Measurements from ENCODE around the gene AMH. TPM values are rescaled to one million over a fixed set of nuclear protein-coding genes. Genes with fewer than 3 reads are reported as not detected.
A peak's percentile ranks its signal among the peaks of the same experiment; 100 is the strongest.

Gene AMH
- total and polyA plus RNA-seq, 10 donors: 0.20 to 5.7 (median 1.0) TPM

- intact Hi-C loops (cut with DNase I; ENCODE audit: low total_unique reads): no loop called here
- peaks cover 0 to 100% (median 77%) of the 10 kb centered on the region in 6 donors for H3K36me3 ChIP-seq
- no peaks in the 10 kb centered on the region for H3K27me3 ChIP-seq (replicated peaks in 1 of 7)
- TF ChIP-seq POLR2AphosphoS5 (IDR thresholded peaks at IDR 0.05) (peak in 2 of 3 donors; percentile 59 to 63), CTCF (IDR thresholded peaks at IDR 0.05 in 8 of 11, conservative IDR thresholded peaks at IDR 0.05 in 3 of 11) (no peak)
- no peaks in the 10 kb centered on the region for H3K9me3 ChIP-seq
- H3K4me1 ChIP-seq: peaks cover 0 to 65% (median 17%) of the 10 kb centered on the region in 6 donors
- peak; percentile 88 for DNase-seq
- WGBS, 5 donors: 80 to 93% (median 88%) methylated on average over 50 to 67 of the region's 67 CpGs
- peak overlapping the region in 5 of 8 donors; percentile 20 to 70 (median 59) for H3K27ac ChIP-seq
- H3K4me3 ChIP-seq: peak overlapping the region in 1 of 8 donors; percentile 25
Measured at GRCh38 chr19:2227415-2228156, 21.5 kb upstream of the AMH start.

- H3K4me3 ChIP-seq: peak overlapping the region in 1 of 8 donors; percentile 25
- no peaks in the 10 kb centered on the region for H3K27me3 ChIP-seq (replicated peaks in 1 of 7)
Measured at GRCh38 chr19:2228157-2229030, 20.7 kb upstream of the AMH start.

GRCh38 chr19:2229103-2230032 lies 19.8 kb upstream of the AMH start:
- WGBS, 5 donors: 91 to 94% (median 92%) methylated on average over 32 to 45 of the region's 45 CpGs
- peaks cover 0 to 65% (median 17%) of the 10 kb centered on the region in 6 donors for H3K4me1 ChIP-seq
- H3K27ac ChIP-seq: peak overlapping the region in 1 of 8 donors; percentile 70
- TF ChIP-seq POLR2A (IDR thresholded peaks at IDR 0.05) (no peak), POLR2AphosphoS5 (IDR thresholded peaks at IDR 0.05) (peak in 2 of 3 donors; percentile 4 to 55), CTCF (IDR thresholded peaks at IDR 0.05 in 8 of 11, conservative IDR thresholded peaks at IDR 0.05 in 3 of 11) (no peak)
- H3K36me3 ChIP-seq: peaks cover 0 to 100% (median 81%) of the 10 kb centered on the region in 6 donors
- no peaks in the 10 kb centered on the region for H3K9me3 ChIP-seq
- H3K27me3 ChIP-seq (replicated peaks in 1 of 7): no peaks in the 10 kb centered on the region
- H3K4me3 ChIP-seq: no peak overlapping the region
- no peak for DNase-seq
- intact Hi-C loops (cut with DNase I; ENCODE audit: low total_unique reads): loop anchor here (10.0 kb wide), 1 partner anchor 65 kb away; the partner anchor contains the start of gene DOT1L

More at GRCh38 chr19:2228157-2229030, 20.7 kb upstream of the AMH start:
- intact Hi-C loops (cut with DNase I; ENCODE audit: low total_unique reads): no loop called here
- DNase-seq: no peak
- TF ChIP-seq POLR2A (IDR thresholded peaks at IDR 0.05) (no peak), CTCF (IDR thresholded peaks at IDR 0.05 in 8 of 11, conservative IDR thresholded peaks at IDR 0.05 in 3 of 11) (no peak), POLR2AphosphoS5 (IDR thresholded peaks at IDR 0.05) (peak in 1 of 3 donors; percentile 54)
- Histone ChIP-seq H3K36me3 (peaks cover 0 to 100% (median 78%) of the 10 kb centered on the region in 6 donors), H3K27ac (peak overlapping the region in 5 of 8 donors; percentile 20 to 70 (median 59)), H3K9me3 (no peaks in the 10 kb centered on the region), H3K4me1 (peaks cover 0 to 65% (median 17%) of the 10 kb centered on the region in 6 donors)
- WGBS, 5 donors: 91 to 95% (median 95%) methylated on average over 32 to 48 of the region's 48 CpGs

Measured in spleen (tissue), 11 donors.